ENCODE measurements around the gene IRS2.
"Not testable (repeated sequence)": the region's sequence is repeated elsewhere in the genome, so short reads cannot be mapped to it uniquely, and the experiment has no call there.

Gene IRS2

GRCh38 chr13:109749365-109749764 is 37.0 kb downstream of the IRS2 start:
- DNase-seq: no peak

GRCh38 chr13:109748677-109749076 is 37.7 kb downstream of the IRS2 start:
- no peak for DNase-seq

GRCh38 chr13:109747524-109747923 is 38.9 kb downstream of the IRS2 start:
- DNase-seq: no peak

- no peak for DNase-seq
Measured at GRCh38 chr13:109746364-109746763, 40.0 kb downstream of the IRS2 start.

- no peak for DNase-seq
Measured at GRCh38 chr13:109745702-109746101, 40.7 kb downstream of the IRS2 start.

GRCh38 chr13:109745060-109745459 is 41.3 kb downstream of the IRS2 start:
- no peak for DNase-seq

- no peak for DNase-seq
Measured at GRCh38 chr13:109744512-109745051, 41.8 kb downstream of the IRS2 start.

- peak; percentile 28 for DNase-seq
Measured at GRCh38 chr13:109743706-109744453, 42.5 kb downstream of the IRS2 start.

GRCh38 chr13:109741966-109742365 is 44.4 kb downstream of the IRS2 start:
- no peak for DNase-seq

- no peak for DNase-seq
Measured at GRCh38 chr13:109740721-109741120, 45.7 kb downstream of the IRS2 start.

- no peak for DNase-seq
Measured at GRCh38 chr13:109740121-109740520, 46.3 kb downstream of the IRS2 start.

- no peak for DNase-seq
Measured at GRCh38 chr13:109738298-109738746, 48.1 kb downstream of the IRS2 start.

- DNase-seq: no peak
Measured at GRCh38 chr13:109737606-109738005, 48.8 kb downstream of the IRS2 start.

- no peak for DNase-seq
Measured at GRCh38 chr13:109737046-109737573, 49.3 kb downstream of the IRS2 start.

GRCh38 chr13:109735436-109735966 is 50.9 kb downstream of the IRS2 start:
- DNase-seq: no peak

- no peak for DNase-seq
Measured at GRCh38 chr13:109734002-109734785, 52.2 kb downstream of the IRS2 start.

- DNase-seq: no peak
Measured at GRCh38 chr13:109733550-109733949, 52.8 kb downstream of the IRS2 start.

- DNase-seq: not testable (repeated sequence)
Measured at GRCh38 chr13:109732470-109733170, 53.8 kb downstream of the IRS2 start.

- DNase-seq: no peak
Measured at GRCh38 chr13:109730812-109731335, 55.5 kb downstream of the IRS2 start.

- DNase-seq: no peak
Measured at GRCh38 chr13:109728791-109729731, 57.3 kb downstream of the IRS2 start.

- DNase-seq: no peak
Measured at GRCh38 chr13:109728061-109728460, 58.3 kb downstream of the IRS2 start.

All from activated gamma-delta T cell treated with Interleukin-2 at 50 U/mL for 16 hours (primary cell).